22Rv1 (cell line): ENCODE results near the gene LY86.

Experiments
- H3K27ac ChIP-seq: fragments of 450-650 bp; 2 replicates; pipeline ENCODE4 v1.5.1; 2017
- ZFX ChIP-seq: fragments of 450-650 bp; IDR thresholded peaks from 2 replicates; pipeline ENCODE4 v1.6.1; 2017; ENCODE audit warnings: antibody characterized with exemption, borderline replicate concordance
- TF ChIP-seq, protein P1 (sequence below): fragments of 450-650 bp; IDR thresholded peaks from 2 replicates; pipeline ENCODE4 v1.5.1; 2017; ENCODE audit warnings: mild to moderate bottlenecking

The LY86 gene

DNA sequence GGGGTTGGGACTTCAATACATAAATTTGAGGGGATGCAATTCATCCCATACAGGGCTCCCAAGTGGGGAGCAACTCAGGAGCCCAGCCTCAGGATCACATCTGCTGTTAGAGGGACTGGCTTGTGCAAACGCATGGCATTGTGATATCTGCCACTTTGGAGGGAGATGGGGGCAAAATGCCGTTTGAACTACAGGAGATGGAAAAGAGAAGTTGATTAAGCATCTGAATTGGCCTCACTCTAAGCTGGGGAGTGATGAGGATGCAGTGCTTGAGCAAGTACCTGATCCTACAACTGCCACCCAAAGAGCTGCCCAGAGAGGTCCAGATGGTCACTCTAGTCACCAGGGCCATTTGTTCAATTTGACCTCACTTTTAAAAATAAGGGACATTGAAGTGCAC is 2.0 kb downstream of the LY86 start:
- TF ChIP-seq, protein P1, sequence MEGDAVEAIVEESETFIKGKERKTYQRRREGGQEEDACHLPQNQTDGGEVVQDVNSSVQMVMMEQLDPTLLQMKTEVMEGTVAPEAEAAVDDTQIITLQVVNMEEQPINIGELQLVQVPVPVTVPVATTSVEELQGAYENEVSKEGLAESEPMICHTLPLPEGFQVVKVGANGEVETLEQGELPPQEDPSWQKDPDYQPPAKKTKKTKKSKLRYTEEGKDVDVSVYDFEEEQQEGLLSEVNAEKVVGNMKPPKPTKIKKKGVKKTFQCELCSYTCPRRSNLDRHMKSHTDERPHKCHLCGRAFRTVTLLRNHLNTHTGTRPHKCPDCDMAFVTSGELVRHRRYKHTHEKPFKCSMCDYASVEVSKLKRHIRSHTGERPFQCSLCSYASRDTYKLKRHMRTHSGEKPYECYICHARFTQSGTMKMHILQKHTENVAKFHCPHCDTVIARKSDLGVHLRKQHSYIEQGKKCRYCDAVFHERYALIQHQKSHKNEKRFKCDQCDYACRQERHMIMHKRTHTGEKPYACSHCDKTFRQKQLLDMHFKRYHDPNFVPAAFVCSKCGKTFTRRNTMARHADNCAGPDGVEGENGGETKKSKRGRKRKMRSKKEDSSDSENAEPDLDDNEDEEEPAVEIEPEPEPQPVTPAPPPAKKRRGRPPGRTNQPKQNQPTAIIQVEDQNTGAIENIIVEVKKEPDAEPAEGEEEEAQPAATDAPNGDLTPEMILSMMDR: no peak
- no peak for TF ChIP-seq ZFX
- no peak overlapping the region for H3K27ac ChIP-seq

DNA sequence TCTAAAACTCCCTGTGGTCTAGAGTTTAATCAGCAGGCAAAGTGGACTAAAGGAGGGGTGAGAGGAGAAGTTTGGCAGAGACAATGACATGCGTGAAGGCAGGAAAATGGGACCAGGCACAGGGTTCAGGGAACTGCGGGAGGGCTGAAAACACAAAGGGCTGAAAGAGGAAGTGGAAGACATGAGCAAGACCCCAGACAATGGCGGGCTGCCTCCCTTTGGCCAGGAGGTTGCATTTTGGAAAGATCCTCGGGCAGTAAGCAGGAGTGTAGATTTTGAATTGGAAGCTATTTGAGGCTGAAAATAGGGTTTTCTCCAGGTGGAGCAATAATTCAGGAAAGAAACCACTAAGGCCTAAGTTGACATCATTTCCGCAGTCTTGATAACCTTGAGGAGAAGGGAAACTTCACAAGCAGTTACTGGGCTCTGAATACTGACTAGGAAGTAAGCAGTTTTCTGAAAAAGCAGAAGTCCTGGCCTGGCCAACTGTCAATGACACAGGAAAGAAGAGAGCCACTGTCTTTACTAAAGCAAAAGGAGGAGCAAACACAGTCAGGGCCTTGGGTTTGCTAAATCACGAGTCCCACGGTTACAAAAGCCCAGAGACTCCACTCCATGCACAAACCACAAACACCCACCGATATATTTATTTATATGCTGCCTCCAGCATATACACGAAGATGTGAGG is 3.4 kb downstream of the LY86 start:
- H3K27ac ChIP-seq: no peak overlapping the region

DNA sequence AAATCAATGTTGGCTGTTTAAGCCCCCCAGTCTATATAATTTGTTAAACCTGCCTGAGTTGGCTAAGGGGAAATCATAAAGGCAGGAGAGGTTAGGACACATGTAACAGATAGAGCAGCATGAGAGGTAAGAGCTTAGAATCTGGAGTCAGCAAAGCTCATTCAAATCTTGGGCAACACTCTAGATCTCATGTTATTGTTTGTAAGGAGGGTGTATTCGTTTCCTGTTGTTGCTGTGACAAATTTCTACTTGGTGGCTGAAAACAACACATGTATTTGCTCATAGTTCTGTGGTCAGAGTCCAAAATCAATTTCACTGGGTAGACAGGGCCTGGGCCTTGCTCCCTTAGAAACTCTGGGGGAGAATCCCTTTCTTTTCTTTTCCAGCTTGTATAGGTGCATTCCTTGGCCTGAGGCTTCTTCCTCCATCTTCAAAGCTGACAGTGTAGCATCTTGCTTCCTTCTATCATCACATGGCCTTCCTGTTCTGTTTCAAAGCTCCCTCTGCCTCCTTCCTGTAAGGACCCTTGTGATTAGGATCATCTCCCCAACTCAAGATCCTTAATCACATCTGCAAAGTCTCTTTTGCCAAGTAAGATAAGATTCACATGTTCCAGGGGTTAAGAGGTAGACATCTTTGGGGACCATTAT is 4.4 kb downstream of the LY86 start:
- no peak overlapping the region for H3K27ac ChIP-seq
- TF ChIP-seq, protein P1: no peak
- TF ChIP-seq ZFX: no peak

More for the DNA sequence above, 3.4 kb downstream of the LY86 start:
- TF ChIP-seq ZFX: no peak
- TF ChIP-seq, protein P1: no peak

DNA sequence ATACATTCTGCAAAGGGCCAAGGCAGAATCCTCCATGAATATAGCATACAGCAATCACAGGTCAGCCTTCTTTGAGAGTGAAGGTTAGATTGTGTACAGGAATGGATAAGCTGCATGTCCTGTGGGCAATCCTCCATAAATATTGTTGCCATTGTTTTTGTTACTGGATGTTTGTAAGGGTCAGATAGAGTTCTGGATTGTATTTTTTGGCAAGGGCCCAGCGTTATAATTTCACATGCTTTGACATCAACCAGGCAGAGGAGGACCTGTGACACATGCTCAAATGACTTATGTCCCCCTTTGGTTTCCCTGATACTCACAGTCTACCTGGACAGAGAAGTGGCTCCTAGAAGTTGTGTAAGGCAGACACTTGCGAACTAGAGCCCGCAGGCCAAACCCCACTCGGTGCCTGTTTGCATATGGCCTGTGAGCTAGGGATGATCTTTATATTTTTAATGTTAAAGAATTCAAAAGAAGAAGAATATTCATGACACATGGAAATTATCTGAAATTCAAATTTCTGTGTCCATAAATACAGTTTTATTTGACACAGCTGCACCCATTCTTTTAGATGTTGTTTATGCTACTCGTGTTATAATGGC is 5.4 kb downstream of the LY86 start:
- TF ChIP-seq ZFX: no peak
- TF ChIP-seq, protein P1: no peak
- no peak overlapping the region for H3K27ac ChIP-seq

DNA sequence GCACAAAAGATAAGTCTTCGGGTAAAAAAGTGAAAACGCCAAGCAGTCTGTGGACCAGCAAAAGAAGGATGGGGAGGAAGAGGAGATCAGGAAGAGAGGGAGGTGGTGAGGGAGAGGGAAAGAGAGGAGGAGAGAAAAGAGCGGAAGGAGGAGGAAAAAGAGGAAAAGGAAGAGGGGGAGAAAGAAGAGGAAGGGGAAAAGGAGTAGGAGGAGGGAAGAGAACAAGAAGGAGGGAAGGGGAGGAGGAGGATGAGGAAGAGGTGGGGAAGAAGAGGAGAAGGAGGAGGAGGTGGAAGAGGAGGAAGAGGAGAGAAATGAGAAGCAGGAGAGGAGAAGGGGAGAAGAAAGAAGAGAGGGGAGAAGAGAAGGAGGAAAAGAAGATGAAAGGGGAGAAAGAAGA is 6.5 kb downstream of the LY86 start:
- no peak overlapping the region for H3K27ac ChIP-seq
- TF ChIP-seq, protein P1: no peak
- no peak for TF ChIP-seq ZFX

DNA sequence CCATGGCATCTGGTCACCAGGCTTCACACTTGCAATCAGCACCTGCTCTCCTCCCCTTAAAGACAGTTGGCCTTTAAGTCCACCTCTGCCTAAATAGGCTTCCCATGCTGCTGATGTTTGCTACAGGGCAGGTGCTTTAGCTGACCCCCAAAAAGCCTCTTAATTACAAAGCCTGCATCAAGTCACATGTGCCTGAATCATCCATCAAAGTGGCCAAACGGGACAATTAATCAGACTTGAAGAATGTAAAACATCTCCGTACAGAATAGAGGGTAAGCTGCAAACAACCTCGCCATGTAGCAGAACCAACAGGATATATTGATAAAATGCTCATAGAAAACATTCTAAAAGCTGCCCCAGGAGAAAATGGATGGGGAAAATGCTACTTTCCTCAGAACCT is 7.4 kb downstream of the LY86 start:
- TF ChIP-seq, protein P1: no peak
- TF ChIP-seq ZFX: no peak
- no peak overlapping the region for H3K27ac ChIP-seq
